Measurements from ENCODE around the gene MRPL21. TPM values are rescaled to one million over a fixed set of nuclear protein-coding genes. Genes with fewer than 3 reads are reported as not detected.

The MRPL21 gene
- total and polyA plus RNA-seq, 2 of the 13 experiments (the other 11 are each of a cell fraction or from before 2014, with no cell fraction given) = 61.5 to 100 TPM

GRCh38 chr11:68903288-68904247 lies at the start of gene MRPL21, which contains the start of gene IGHMBP2 (continued):
- peak; percentile 91; the same call in 1 of the 2 replicates for TF ChIP-seq MTA1 (CRISPR knock-in tag; IDR thresholded peaks at IDR 0.05; ENCODE audit: borderline replicate concordance)
- peak; percentile 98 for TF ChIP-seq SPEN (CRISPR knock-in tag; IDR thresholded peaks at IDR 0.05; ENCODE audit: low read depth)
- TF ChIP-seq ZNF597 (CRISPR knock-in tag; IDR thresholded peaks at IDR 0.05) = no peak
- TF ChIP-seq DBP (CRISPR knock-in tag; IDR thresholded peaks at IDR 0.05; ENCODE audit: not compliant biosample characterization) = no peak
- TF ChIP-seq TERF1 (CRISPR knock-in tag; IDR thresholded peaks at IDR 0.05) = peak; percentile 91; the same call in 1 of the 2 replicates
- TF ChIP-seq KDM1A (CRISPR knock-in tag; IDR thresholded peaks at IDR 0.05) = peak; percentile 39; the same call in 1 of the 2 replicates
- TF ChIP-seq MAX (IDR thresholded peaks at IDR 0.05) = peak; percentile 93
- peak; percentile 97 for TF ChIP-seq ARID4A (CRISPR knock-in tag; IDR thresholded peaks at IDR 0.05; ENCODE audit: borderline replicate concordance)
- TF ChIP-seq ZNF101 (CRISPR knock-in tag; IDR thresholded peaks at IDR 0.05; ENCODE audit: borderline replicate concordance, low read depth) = 0 out of 2 replicates have a peak, but pooled peaks have one; percentile 30
- TF ChIP-seq ZNF296 (CRISPR knock-in tag; conservative IDR thresholded peaks at IDR 0.05) = no peak
- peak; percentile 95; the same call in 1 of the 2 replicates for TF ChIP-seq TOE1 (CRISPR knock-in tag; IDR thresholded peaks at IDR 0.05)
- no peak for TF ChIP-seq ZFP36 (IDR thresholded peaks at IDR 0.05; ENCODE audit: borderline replicate concordance, low read depth, low read length, partially characterized antibody)
- TF ChIP-seq SMAD9 (CRISPR knock-in tag; IDR thresholded peaks at IDR 0.05) = peak; percentile 69; the same call in 1 of the 2 replicates
- TF ChIP-seq GFI1 (CRISPR knock-in tag; IDR thresholded peaks at IDR 0.05; ENCODE audit: borderline replicate concordance) = peak; percentile 78
- peak; percentile 60; the same call in 1 of the 2 replicates for TF ChIP-seq ZNF761 (CRISPR knock-in tag; conservative IDR thresholded peaks at IDR 0.05)
- TF ChIP-seq ZNF639 (CRISPR knock-in tag; conservative IDR thresholded peaks at IDR 0.05) = peak; percentile 90; the same call in 1 of the 2 replicates
- TF ChIP-seq MED1 (CRISPR knock-in tag; IDR thresholded peaks at IDR 0.05) = peak; percentile 89
- TF ChIP-seq SYNCRIP (IDR thresholded peaks at IDR 0.05; ENCODE audit: insufficient read depth, low read depth, low read length) = no peak

Measured in HepG2 (cell line).